ENCODE data around the gene C11orf24.

GRCh38 chr11:68306636-68307035 is 34.9 kb upstream of the C11orf24 start:
- TF ChIP-seq CTCF (IDR thresholded peaks at IDR 0.05; ENCODE audit: insufficient read depth, low read length): no peak
- TF ChIP-seq REST (IDR thresholded peaks at IDR 0.05; ENCODE audit: insufficient replicate concordance, low read depth): no peak
- TF ChIP-seq POLR2AphosphoS5 (IDR thresholded peaks at IDR 0.05; ENCODE audit: low read depth): no peak

Data from HL-60 (cell line).